Lung (tissue), 12 donors: ENCODE data around the gene GJD3. TPM values are rescaled to one million over a fixed set of nuclear protein-coding genes. Genes with fewer than 3 reads are reported as not detected.

Experiments used
- ATAC-seq: fragments of 200-7000 bp; cut with Tn5 transposase; one replicate; pipeline ENCODE4 v1.9.1; 2020; ENCODE audit warnings: moderate number of reproducible peaks; ENCODE audit not compliant: insufficient read depth, low FRiP score
- DNase-seq, 3 donors: peaks; one replicate each; pipeline ENCODE4 v3.0.0-alpha.2; 2013 to 2017
- H3K27ac ChIP-seq, 2 donors: one replicate each; pipeline ENCODE4 v1.5.1; 2013; ENCODE audit warnings: mild to moderate bottlenecking in 2 of 2, moderate library complexity in 2 of 2, control low read depth in 1 of 2, inconsistent platforms in 1 of 2, low read depth in 1 of 2, low read length in 1 of 2
- H3K27me3 ChIP-seq, 3 donors: one replicate each; pipeline ENCODE4 v1.5.1; 2013; ENCODE audit warnings: low read length in 2 of 3; ENCODE audit not compliant: control insufficient read depth in 3 of 3, insufficient read depth in 3 of 3
- H3K36me3 ChIP-seq, 4 donors: one replicate each; pipeline ENCODE4 v1.5.1; 2013; ENCODE audit warnings: low read length in 4 of 4, mild to moderate bottlenecking in 1 of 4, moderate library complexity in 1 of 4; ENCODE audit not compliant: control insufficient read depth in 4 of 4, insufficient read depth in 4 of 4
- H3K4me1 ChIP-seq, 5 donors: one replicate each; pipeline ENCODE4 v1.5.1; 2013; ENCODE audit warnings: low read length in 5 of 5, mild to moderate bottlenecking in 2 of 5, moderate library complexity in 1 of 5; ENCODE audit not compliant: control insufficient read depth in 5 of 5, insufficient read depth in 5 of 5
- H3K4me3 ChIP-seq: one replicate; pipeline ENCODE4 v1.5.1; 2013; ENCODE audit warnings: mild to moderate bottlenecking, control low read depth, moderate library complexity
- H3K9ac ChIP-seq, 2 donors: one replicate each; pipeline ENCODE4 v1.5.1; 2013; ENCODE audit warnings: low read length in 2 of 2, control low read depth in 1 of 2; ENCODE audit not compliant: insufficient read depth in 1 of 2
- H3K9me3 ChIP-seq, 4 donors: one replicate each; pipeline ENCODE4 v1.5.1; 2013; ENCODE audit warnings: low read length in 3 of 4, mild to moderate bottlenecking in 1 of 4, moderate library complexity in 1 of 4; ENCODE audit not compliant: control insufficient read depth in 4 of 4, insufficient read depth in 3 of 4
- WGBS, 2 donors: extraction: QIAGEN DNeasy Blood & Tissue Kit; methylation state at CpG; one replicate each; pipeline ENCODE4 v1.1.7; 2013; 5-methylcytosine and 5-hydroxymethylcytosine counted together
- polyA plus RNA-seq, 2 donors: library from polyadenylated mRNA; stranded (reverse); fragments of 200-250 nt; gene quantifications; one replicate each; pipeline ENCODE4 v1.2.1, GENCODE V29; 2013
- total RNA-seq, 2 donors: library from RNA; depleted of rRNA in 1 of 2; stranded (reverse); fragments of >200 nt in 1 of 2; gene quantifications; one replicate each; pipeline ENCODE4 v1.2.1, GENCODE V29; 2014 to 2021
- TF ChIP-seq, protein P1 (sequence below): IDR thresholded peaks from 2 replicates; pipeline ENCODE4 v1.5.1; 2012; ENCODE audit warnings: mild to moderate bottlenecking; ENCODE audit errors: control extremely low read depth, extremely low read depth
- donor health status: control.
- donor health status: control.
- donor health status: Bipolar disorder and iron deficiency.
- donor health status: healthy.
- donor health status: DM: yes; HTN: yes; CAD: no.

GJD3 gene
- total and polyA plus RNA-seq, 4 donors = 0.53 to 3.6 (median 1.4) TPM; not detected in 1

DNA sequence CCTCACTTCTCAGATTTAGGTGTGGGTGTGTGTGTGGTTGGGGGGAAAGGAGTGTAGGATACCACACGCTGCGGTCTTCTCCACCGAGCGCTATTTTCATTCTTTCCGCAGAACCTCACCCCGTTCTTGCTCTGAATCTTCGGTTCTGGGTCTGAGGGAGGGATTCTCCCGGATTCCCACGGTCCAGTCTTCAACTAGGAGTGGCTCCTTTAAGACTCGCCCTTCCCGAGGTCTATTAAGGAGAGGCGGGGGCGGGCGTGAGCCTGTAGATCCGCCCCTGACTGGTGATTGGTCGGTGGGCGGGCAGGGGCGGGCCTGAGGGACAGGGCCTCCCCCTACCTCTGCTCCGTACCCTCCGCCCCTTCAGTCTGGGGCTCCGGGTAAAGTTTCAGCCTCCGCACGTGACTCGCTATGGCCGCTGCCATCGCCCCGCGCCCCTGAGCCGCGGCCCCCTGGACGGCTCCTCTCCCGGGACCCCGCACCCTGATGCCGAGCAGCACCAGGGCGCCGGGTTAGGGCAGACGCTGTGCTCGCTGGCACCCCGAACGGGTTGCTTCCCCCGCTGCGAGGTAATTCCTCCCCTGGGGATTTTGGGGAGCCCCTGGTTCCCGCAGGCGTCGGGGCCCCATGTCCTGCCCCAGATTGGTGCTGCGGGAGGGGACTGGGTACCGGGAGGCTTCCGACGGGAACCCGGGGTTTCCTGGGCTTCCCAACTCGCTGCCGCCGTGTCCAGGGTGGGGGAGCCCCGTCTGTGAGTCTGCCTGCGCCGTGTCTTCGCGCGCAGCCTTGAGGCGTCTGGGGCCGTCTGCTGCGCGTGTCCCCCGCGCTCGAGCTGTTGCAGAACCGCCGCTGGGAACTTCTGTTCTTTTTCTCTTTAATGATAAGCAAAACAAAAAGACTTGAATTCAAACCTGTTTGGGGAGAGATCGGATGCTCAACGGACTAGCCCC lies 46.4 kb downstream of the GJD3 start:
- WGBS, 2 donors = 0% methylated on average over 69 to 70 of the region's 70 CpGs
- H3K9ac ChIP-seq = peak overlapping the region; percentile 25 to 82
- no peaks in the 10 kb centered on the region for H3K27me3 ChIP-seq
- H3K9me3 ChIP-seq = no peaks in the 10 kb centered on the region
- peak; percentile 92 for ATAC-seq
- H3K4me1 ChIP-seq = peaks cover 34 to 81% (median 64%) of the 10 kb centered on the region in 5 donors
- peak overlapping the region; percentile 93 to 97 for H3K27ac ChIP-seq
- TF ChIP-seq, protein P1, sequence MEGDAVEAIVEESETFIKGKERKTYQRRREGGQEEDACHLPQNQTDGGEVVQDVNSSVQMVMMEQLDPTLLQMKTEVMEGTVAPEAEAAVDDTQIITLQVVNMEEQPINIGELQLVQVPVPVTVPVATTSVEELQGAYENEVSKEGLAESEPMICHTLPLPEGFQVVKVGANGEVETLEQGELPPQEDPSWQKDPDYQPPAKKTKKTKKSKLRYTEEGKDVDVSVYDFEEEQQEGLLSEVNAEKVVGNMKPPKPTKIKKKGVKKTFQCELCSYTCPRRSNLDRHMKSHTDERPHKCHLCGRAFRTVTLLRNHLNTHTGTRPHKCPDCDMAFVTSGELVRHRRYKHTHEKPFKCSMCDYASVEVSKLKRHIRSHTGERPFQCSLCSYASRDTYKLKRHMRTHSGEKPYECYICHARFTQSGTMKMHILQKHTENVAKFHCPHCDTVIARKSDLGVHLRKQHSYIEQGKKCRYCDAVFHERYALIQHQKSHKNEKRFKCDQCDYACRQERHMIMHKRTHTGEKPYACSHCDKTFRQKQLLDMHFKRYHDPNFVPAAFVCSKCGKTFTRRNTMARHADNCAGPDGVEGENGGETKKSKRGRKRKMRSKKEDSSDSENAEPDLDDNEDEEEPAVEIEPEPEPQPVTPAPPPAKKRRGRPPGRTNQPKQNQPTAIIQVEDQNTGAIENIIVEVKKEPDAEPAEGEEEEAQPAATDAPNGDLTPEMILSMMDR = no peak
- H3K4me3 ChIP-seq = peak overlapping the region; percentile 86
- H3K36me3 ChIP-seq = peaks cover 0 to 3% (median 0%) of the 10 kb centered on the region in 4 donors
- DNase-seq = peak; percentile 97 to 98 (median 97)

DNA sequence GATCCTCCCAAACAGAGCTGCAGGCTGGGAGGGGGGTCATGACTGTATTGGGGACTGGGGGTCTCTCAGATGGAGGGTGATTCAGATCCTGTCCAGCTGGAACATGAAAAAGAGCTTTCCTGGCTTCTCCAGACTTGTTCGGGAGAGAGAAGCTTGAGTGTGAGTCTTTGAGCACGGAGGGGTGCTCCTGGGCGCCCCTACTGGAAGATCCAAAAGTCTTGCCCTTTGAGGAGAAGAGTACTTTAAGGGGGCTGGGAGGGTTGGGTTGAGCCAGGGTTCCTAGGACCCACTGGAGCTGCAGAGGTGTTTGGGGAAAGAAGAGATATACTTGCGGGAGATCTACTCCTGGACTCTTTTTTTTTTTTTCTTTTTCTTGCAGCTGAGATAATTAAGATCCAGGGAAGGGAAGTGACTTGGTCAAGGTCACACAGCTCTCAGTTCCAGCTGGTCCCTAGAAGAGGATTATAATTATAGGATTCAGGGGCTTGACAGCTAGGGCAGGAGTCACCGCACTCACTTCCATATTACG lies 47.1 kb downstream of the GJD3 start:
- TF ChIP-seq, protein P1 = peak; percentile 0
- WGBS, 2 donors = 6 to 7% methylated on average over 6 of the region's 6 CpGs
- no peaks in the 10 kb centered on the region for H3K9me3 ChIP-seq
- peaks cover 29 to 81% (median 67%) of the 10 kb centered on the region in 5 donors for H3K4me1 ChIP-seq
- peak; percentile 83 to 92 (median 92) for DNase-seq
- peak overlapping the region; percentile 86 for H3K27ac ChIP-seq
- H3K4me3 ChIP-seq = no peak overlapping the region
- H3K9ac ChIP-seq = peak overlapping the region in 1 of 2 donors; percentile 68
- peaks cover 0 to 3% (median 0%) of the 10 kb centered on the region in 4 donors for H3K36me3 ChIP-seq
- H3K27me3 ChIP-seq = no peaks in the 10 kb centered on the region
- no peak for ATAC-seq

GRCh38 chr17:40316571-40317344 lies 47.8 kb downstream of the GJD3 start:
- H3K36me3 ChIP-seq = peaks cover 0 to 3% (median 0%) of the 10 kb centered on the region in 4 donors
- H3K27ac ChIP-seq = peak overlapping the region; percentile 86
- peaks cover 29 to 81% (median 67%) of the 10 kb centered on the region in 5 donors for H3K4me1 ChIP-seq
- no peaks in the 10 kb centered on the region for H3K27me3 ChIP-seq
- TF ChIP-seq, protein P1 = no peak
- H3K4me3 ChIP-seq = no peak overlapping the region
- peak; percentile 89 to 91 (median 90) for DNase-seq
- no peak for ATAC-seq
- H3K9ac ChIP-seq = peak overlapping the region in 1 of 2 donors; percentile 78
- no peaks in the 10 kb centered on the region for H3K9me3 ChIP-seq
- 23 to 54% methylated on average over 34 to 38 of the region's 38 CpGs for WGBS, 2 donors
